Measurements from ENCODE around the gene FBXO5. TPM values are rescaled to one million over a fixed set of nuclear protein-coding genes. Genes with fewer than 3 reads are reported as not detected.

The FBXO5 gene
- total and polyA plus RNA-seq, 5 experiments from 2014 or later: 4.3 to 7.8 (median 7.1) TPM

DNA sequence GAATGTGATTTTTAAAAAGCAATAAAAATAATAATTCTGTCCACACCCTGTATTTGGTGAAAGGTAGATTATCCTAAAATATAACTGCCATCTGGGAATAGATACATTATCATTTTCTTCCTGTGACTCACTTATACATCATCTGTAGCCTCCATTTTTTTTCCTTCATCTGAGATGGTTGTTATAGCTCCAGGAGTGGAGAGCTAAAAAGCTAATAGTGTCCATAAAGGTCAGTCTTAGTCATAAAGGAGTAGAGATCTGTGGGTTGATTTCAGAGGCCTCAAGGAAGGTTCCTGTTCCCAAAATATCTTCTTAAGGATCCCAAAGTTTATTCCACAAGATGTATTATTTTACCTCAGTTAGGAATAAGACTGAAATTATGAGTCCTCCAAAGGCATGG lies 41.1 kb downstream of the FBXO5 start:
- H3K27ac Mint-ChIP-seq: no peak overlapping the region
- H3K36me3 Mint-ChIP-seq: peaks cover 0 to 2% (median 0%) of the 10 kb centered on the region in 3 donors
- ATAC-seq (no peak), DNase-seq (no peak)
- no peak overlapping the region for H3K4me3 Mint-ChIP-seq
- H3K4me1 Mint-ChIP-seq: no peaks in the 10 kb centered on the region
- no peaks in the 10 kb centered on the region for H3K9me3 Mint-ChIP-seq
- peaks cover 12 to 38% (median 18%) of the 10 kb centered on the region in 5 donors for H3K27me3 Mint-ChIP-seq
- POLR2A ChIA-PET: no interaction called here

DNA sequence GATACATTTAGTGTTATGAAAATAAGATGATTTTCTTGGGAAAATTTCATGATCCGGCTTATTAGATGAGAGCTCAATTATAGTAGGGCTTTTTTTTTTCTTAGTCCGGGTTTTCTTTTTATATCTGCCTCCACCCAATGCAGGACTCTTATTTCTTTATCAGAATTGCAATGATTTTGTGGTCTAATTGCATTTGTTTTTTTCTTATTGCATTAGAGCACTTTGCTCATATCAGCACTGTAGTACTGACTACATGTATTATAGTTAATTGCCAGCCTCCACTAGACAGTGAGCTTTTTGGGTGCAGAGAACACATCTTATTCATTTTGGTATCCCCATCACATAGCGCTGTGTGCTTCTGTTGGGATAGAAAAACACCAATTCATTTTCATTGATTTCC lies 50.0 kb downstream of the FBXO5 start:
- H3K9me3 Mint-ChIP-seq: no peaks in the 10 kb centered on the region

DNA sequence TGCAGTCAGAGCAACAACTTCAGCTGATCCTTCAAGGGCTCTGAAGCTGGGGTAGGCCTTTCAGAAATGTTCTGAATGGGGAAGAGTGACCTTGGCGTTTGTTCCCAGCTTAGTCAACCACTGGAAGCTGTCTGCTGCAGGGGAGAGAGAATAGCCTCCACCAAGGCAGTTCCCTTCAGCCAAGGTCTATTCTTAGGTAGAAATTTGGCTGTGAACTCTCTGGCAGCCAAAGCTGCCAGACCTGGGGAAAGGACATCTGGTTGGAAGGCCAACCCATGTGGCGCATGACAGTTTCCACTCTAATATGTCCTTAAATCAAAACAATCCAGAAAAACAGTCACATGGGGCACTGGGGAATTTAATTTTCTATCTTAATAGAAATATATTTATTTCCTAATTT lies 60.1 kb downstream of the FBXO5 start:
- peaks cover 0 to 4% (median 0%) of the 10 kb centered on the region in 3 donors for H3K36me3 Mint-ChIP-seq
- H3K9me3 Mint-ChIP-seq: peaks cover 0 to 3% (median 0%) of the 10 kb centered on the region in 9 donors
- no peak for ATAC-seq
- no peak for DNase-seq
- no peak overlapping the region for H3K4me3 Mint-ChIP-seq
- H3K27ac Mint-ChIP-seq: no peak overlapping the region
- POLR2A ChIA-PET: no interaction called here
- no peaks in the 10 kb centered on the region for H3K4me1 Mint-ChIP-seq
- H3K27me3 Mint-ChIP-seq: peaks cover 16 to 41% (median 18%) of the 10 kb centered on the region in 5 donors

More for the DNA sequence above, 50.0 kb downstream of the FBXO5 start:
- peaks cover 6 to 18% (median 12%) of the 10 kb centered on the region in 5 donors for H3K27me3 Mint-ChIP-seq
- ATAC-seq (no peak), DNase-seq (no peak)
- no peak overlapping the region for H3K4me3 Mint-ChIP-seq
- no peak overlapping the region for H3K27ac Mint-ChIP-seq
- POLR2A ChIA-PET: no interaction called here
- no peaks in the 10 kb centered on the region for H3K4me1 Mint-ChIP-seq
- H3K36me3 Mint-ChIP-seq: no peaks in the 10 kb centered on the region

Other genes with a start within 250 kb of the FBXO5 start
- gene VIP, start 232.2 kb downstream of the FBXO5 start, total RNA-seq: not detected
- gene VIP, start 232.2 kb downstream of the FBXO5 start, polyA plus RNA-seq: not detected
- 10 to 100 TPM; 14.6 to 17.4 TPM for gene MTRF1L, start 19.7 kb upstream of the FBXO5 start, total RNA-seq
- 1 to 10 TPM; 7.3 to 9.5 (median 7.7) TPM for gene MTRF1L, start 19.7 kb upstream of the FBXO5 start, polyA plus RNA-seq
- not detected for gene RGS17, start 148.2 kb upstream of the FBXO5 start, total RNA-seq
- under 1 TPM in 1 of 3 donors, not detected in 2; 0.13 TPM for gene RGS17, start 148.2 kb upstream of the FBXO5 start, polyA plus RNA-seq

Measured in naive thymus-derived CD8-positive, alpha-beta T cell (primary cell).